Osteoblast (primary cell): Measurements from ENCODE around the gene ZNF680. TPM values are rescaled to one million over a fixed set of nuclear protein-coding genes. Genes with fewer than 3 reads are reported as not detected.

Experiments used
- DNase-seq: peaks from one replicate; pipeline ENCODE4 v3.0.0; 2011; ENCODE audit warnings: low spot score, mixed read lengths; ENCODE audit not compliant: insufficient read length; ENCODE audit errors: missing footprints
- H2AFZ ChIP-seq: 2 replicates; pipeline ENCODE4 v1.6.0; 2011; ENCODE audit warnings: mild to moderate bottlenecking, low read length
- H3K27ac ChIP-seq: 2 replicates; pipeline ENCODE4 v1.5.1; 2011; ENCODE audit warnings: mild to moderate bottlenecking, low read depth, low read length, moderate library complexity
- H3K27me3 ChIP-seq: 2 replicates; pipeline ENCODE4 v1.6.0; 2012; ENCODE audit warnings: mild to moderate bottlenecking, control low read depth, inconsistent platforms, low read length, moderate library complexity; ENCODE audit not compliant: insufficient read depth
- H3K36me3 ChIP-seq: 2 replicates; pipeline ENCODE4 v1.5.1; 2011; ENCODE audit warnings: mild to moderate bottlenecking, low read length, control low read depth, moderate library complexity; ENCODE audit not compliant: insufficient read depth
- H3K4me1 ChIP-seq: 2 replicates; pipeline ENCODE4 v1.5.1; 2011; ENCODE audit warnings: mild to moderate bottlenecking, low read length, control low read depth, moderate library complexity; ENCODE audit not compliant: insufficient read depth
- H3K4me2 ChIP-seq: 2 replicates; pipeline ENCODE4 v1.6.0; 2011; ENCODE audit warnings: mild to moderate bottlenecking, low read length; ENCODE audit not compliant: insufficient read depth
- H3K4me3 ChIP-seq: fragments of 200-600 bp; sonication (generic); 3 replicates; pipeline ENCODE4 v1.5.1; 2012; ENCODE audit warnings: mild to moderate bottlenecking, low read length, inconsistent platforms; ENCODE audit not compliant: insufficient read depth
- H3K79me2 ChIP-seq: 2 replicates; pipeline ENCODE4 v1.6.0; 2012; ENCODE audit warnings: mild to moderate bottlenecking, low read length, control low read depth, inconsistent platforms; ENCODE audit not compliant: insufficient read depth
- H3K9me3 ChIP-seq: 2 replicates; pipeline ENCODE4 v1.5.1; 2011; ENCODE audit warnings: low read depth, low read length, control low read depth
- H4K20me1 ChIP-seq: 2 replicates; pipeline ENCODE4 v1.6.0; 2012; ENCODE audit warnings: mild to moderate bottlenecking, low read length, control low read depth; ENCODE audit not compliant: insufficient read depth
- total RNA-seq: library from RNA; depleted of rRNA; stranded (reverse); fragments of >200 nt; gene quantifications from 2 replicates; pipeline ENCODE4 v1.2.3, GENCODE V29; 2012
- TF ChIP-seq, protein P1 (sequence below): IDR thresholded peaks from 2 replicates; pipeline ENCODE4 v1.5.1; 2011; ENCODE audit warnings: mild to moderate bottlenecking, low read depth, low read length, moderate library complexity; ENCODE audit errors: extremely low read depth

Gene ZNF680
- total RNA-seq, 1 donor: 12.7 TPM

DNA sequence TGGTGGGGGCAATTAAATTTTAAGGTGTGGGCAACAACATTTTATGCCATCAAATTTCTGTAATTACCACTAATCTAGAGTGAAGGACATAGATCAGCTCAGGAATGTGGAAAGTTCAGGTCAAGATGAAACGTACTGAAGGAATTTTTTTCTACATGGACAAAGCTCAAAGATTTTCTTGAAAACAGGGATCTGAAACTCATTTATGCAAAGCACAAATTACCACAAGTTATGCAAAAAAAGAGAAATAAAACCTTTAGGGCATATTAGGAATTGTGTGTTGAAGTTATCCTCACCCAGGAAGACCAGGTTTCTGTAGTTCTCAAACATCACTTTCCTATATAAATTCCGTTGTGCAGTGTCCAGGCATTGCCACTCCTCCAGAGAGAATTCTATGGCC lies 18.9 kb downstream of the ZNF680 start:
- no peak overlapping the region for H3K27ac ChIP-seq
- no peak overlapping the region for H2AFZ ChIP-seq
- H3K27me3 ChIP-seq: no peaks in the 10 kb centered on the region
- TF ChIP-seq, protein P1, sequence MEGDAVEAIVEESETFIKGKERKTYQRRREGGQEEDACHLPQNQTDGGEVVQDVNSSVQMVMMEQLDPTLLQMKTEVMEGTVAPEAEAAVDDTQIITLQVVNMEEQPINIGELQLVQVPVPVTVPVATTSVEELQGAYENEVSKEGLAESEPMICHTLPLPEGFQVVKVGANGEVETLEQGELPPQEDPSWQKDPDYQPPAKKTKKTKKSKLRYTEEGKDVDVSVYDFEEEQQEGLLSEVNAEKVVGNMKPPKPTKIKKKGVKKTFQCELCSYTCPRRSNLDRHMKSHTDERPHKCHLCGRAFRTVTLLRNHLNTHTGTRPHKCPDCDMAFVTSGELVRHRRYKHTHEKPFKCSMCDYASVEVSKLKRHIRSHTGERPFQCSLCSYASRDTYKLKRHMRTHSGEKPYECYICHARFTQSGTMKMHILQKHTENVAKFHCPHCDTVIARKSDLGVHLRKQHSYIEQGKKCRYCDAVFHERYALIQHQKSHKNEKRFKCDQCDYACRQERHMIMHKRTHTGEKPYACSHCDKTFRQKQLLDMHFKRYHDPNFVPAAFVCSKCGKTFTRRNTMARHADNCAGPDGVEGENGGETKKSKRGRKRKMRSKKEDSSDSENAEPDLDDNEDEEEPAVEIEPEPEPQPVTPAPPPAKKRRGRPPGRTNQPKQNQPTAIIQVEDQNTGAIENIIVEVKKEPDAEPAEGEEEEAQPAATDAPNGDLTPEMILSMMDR: no peak
- no peaks in the 10 kb centered on the region for H3K9me3 ChIP-seq
- peaks cover 33% of the 10 kb centered on the region for H3K79me2 ChIP-seq
- H4K20me1 ChIP-seq: no peaks in the 10 kb centered on the region
- peaks cover 6% of the 10 kb centered on the region for H3K36me3 ChIP-seq
- no peak overlapping the region for H3K4me3 ChIP-seq
- DNase-seq: no peak
- H3K4me1 ChIP-seq: peaks cover 16% of the 10 kb centered on the region
- no peak overlapping the region for H3K4me2 ChIP-seq

DNA sequence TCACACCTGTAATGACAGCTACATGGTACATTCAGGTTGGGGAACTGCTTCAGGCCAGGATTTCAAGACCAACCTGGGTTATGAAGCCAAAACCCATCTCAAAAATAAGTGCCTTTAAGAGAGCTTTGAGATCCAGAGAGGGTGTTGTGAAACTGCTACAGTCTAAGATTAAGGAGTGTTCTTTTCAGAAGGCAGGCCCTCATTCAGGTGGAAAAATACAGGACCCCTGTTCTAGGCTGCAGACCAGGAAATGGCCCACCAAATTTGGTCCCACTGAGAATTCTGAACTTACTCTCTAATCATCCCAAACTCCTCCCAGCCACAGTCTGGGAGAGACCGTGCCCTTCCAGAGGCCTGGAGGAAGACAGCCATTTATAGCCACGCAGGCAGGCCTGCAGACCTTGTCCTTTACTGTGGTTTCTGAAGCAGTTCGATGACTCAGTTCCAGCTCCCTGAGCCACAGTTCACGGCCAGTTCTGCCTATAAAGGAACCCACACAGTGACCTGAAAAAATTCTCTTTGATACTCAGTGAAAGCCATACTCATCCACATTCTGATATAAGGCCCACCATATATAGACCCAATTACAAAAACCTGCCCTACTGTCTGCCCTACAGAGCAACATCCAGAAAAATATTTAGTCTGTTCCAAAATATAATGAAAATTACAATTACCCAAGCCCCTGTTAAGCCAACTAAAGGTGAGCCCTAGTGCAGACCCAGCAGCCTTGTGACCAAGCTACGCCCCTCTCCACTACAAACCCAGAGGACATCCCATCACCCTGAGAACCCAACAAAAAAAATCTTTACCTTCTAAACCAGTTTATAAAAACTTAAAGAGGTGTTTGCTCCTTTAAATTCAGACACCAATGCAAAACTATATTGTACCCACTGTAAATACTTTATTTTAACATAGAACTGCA lies 21.2 kb downstream of the ZNF680 start:
- Histone ChIP-seq H3K4me3 (no peak overlapping the region), H3K79me2 (peaks cover 24% of the 10 kb centered on the region)

DNA sequence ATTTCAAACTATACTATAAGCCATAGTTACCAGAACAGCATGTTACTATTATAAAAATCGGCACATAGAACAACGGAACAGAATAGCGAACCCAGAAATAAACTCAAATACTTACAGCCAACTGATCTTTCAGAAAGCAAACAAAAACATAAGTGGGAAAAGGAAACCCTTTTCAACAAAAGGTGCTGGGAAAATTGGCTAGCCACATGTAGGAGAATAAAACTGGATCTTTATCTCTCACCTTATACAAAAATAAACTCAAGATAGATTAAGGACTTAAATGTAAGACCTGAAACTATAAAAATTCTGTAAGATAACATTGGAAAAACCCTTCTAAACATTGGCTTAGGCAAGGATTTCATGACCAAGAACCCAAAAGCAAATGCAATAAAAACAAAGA lies 29.1 kb downstream of the ZNF680 start:
- Histone ChIP-seq H3K36me3 (peaks cover 27% of the 10 kb centered on the region), H3K4me3 (no peak overlapping the region), H4K20me1 (no peaks in the 10 kb centered on the region), H3K9me3 (no peaks in the 10 kb centered on the region), H3K79me2 (peaks cover 50% of the 10 kb centered on the region), H3K27ac (no peak overlapping the region), H3K4me2 (no peak overlapping the region), H3K4me1 (no peaks in the 10 kb centered on the region), H2AFZ (no peak overlapping the region), H3K27me3 (no peaks in the 10 kb centered on the region)
- TF ChIP-seq, protein P1: no peak
- no peak for DNase-seq

More for the DNA sequence above, 21.2 kb downstream of the ZNF680 start:
- peaks cover 11% of the 10 kb centered on the region for H3K36me3 ChIP-seq
- peak overlapping the region; percentile 75 for H3K4me2 ChIP-seq
- no peak for DNase-seq
- H3K9me3 ChIP-seq: no peaks in the 10 kb centered on the region
- no peaks in the 10 kb centered on the region for H3K27me3 ChIP-seq
- peaks cover 16% of the 10 kb centered on the region for H3K4me1 ChIP-seq
- TF ChIP-seq, protein P1: no peak
- peak overlapping the region; percentile 92 for H3K27ac ChIP-seq
- H2AFZ ChIP-seq: peak overlapping the region; percentile 98
- H4K20me1 ChIP-seq: no peaks in the 10 kb centered on the region

DNA sequence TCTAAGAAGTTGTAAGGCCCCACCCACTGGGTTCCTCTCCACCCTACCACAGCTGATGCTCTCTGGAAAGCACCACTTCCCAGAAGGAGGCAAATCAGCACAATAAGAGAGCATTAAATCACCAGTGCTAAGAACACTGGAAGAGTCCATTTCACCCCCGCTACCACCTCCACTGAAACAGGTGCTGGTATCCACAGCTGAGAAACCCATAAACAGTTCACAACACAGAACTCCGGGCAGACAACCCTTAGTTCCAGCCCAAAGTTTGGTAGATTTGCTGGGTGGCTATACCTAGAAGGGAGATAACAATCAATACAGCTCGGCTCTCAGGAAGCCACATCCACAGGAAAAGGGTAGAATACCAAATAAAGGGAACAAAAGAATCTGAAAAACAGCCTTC lies 34.1 kb downstream of the ZNF680 start:
- Histone ChIP-seq H3K4me3 (no peak overlapping the region), H4K20me1 (no peaks in the 10 kb centered on the region), H3K27me3 (no peaks in the 10 kb centered on the region), H3K36me3 (peaks cover 31% of the 10 kb centered on the region), H3K9me3 (peaks cover 3% of the 10 kb centered on the region), H3K79me2 (peaks cover 37% of the 10 kb centered on the region), H3K4me2 (no peak overlapping the region), H2AFZ (no peak overlapping the region), H3K27ac (no peak overlapping the region), H3K4me1 (no peaks in the 10 kb centered on the region)
- TF ChIP-seq, protein P1: no peak
- DNase-seq: no peak
